ENCODE measurements around the gene MEN1. TPM values are rescaled to one million over a fixed set of nuclear protein-coding genes. Genes with fewer than 3 reads are reported as not detected.

MEN1 gene
- total and polyA plus RNA-seq, 2 of the 13 experiments (the other 11 are each of a cell fraction or from before 2014, with no cell fraction given): 20.5 to 27.3 TPM

DNA sequence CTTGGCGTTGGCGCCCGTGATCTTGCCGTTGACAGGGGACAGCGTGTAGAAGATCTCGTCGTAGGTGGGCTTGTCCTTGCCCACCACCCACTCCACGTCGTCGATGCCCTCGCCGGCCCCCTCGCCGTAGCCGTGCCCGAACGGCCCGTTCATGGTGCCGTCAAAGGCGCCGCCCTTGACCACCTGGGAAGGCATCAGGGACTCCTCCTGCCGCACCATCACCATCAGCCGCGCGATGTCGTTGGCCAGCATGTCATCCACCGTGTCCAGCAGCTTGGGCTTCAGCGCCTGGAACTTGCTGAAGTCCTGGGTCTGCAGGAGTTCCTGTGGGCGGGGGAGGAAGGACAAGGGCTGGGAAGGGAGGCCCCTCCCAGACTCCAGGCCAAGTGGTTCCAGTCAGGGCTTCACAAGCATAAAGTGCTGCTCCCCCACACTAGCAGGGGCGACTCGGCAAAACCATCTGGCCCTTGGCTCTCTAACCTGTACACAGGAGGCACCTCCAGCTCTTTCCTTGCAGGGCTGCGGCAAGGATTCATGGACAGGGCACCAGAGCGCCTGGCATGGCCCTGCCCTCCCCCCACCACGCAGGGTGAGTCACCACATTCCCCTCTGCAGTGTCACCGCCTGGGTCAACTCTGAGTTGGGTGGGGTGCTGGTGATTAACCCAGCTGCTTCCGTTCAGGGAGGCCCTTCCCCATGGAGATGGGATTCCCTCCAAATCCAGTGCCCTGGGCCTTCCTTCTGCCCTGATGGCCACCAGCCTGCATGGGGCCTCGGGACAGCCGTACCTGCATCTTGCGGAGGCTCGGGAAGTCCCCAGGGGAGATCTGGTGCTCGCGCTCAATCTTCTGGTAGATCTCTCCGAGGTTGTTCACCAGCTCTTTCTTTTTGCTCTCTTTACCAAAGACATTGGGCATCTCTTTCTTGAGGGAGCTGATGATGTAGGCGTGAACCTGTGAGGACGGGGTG lies 44.5 kb upstream of the MEN1 start (continued):
- TF ChIP-seq, protein P1, sequence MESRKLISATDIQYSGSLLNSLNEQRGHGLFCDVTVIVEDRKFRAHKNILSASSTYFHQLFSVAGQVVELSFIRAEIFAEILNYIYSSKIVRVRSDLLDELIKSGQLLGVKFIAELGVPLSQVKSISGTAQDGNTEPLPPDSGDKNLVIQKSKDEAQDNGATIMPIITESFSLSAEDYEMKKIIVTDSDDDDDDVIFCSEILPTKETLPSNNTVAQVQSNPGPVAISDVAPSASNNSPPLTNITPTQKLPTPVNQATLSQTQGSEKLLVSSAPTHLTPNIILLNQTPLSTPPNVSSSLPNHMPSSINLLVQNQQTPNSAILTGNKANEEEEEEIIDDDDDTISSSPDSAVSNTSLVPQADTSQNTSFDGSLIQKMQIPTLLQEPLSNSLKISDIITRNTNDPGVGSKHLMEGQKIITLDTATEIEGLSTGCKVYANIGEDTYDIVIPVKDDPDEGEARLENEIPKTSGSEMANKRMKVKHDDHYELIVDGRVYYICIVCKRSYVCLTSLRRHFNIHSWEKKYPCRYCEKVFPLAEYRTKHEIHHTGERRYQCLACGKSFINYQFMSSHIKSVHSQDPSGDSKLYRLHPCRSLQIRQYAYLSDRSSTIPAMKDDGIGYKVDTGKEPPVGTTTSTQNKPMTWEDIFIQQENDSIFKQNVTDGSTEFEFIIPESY (CRISPR knock-in tag; IDR thresholded peaks at IDR 0.05): peak; percentile 95
- TF ChIP-seq MAZ (IDR thresholded peaks at IDR 0.05; ENCODE audit: borderline replicate concordance, low read depth, low read length) (no peak), MAZ (CRISPR knock-in tag; IDR thresholded peaks at IDR 0.05; ENCODE audit: low read depth) (no peak), NR2F6 (IDR thresholded peaks at IDR 0.05) (0 out of 2 replicates have a peak, but pooled peaks have one; percentile 19), NR2F6 (CRISPR knock-in tag; IDR thresholded peaks at IDR 0.05) (peak; percentile 74; the same call in 1 of the 2 replicates), PAX8 (CRISPR knock-in tag; IDR thresholded peaks at IDR 0.05; ENCODE audit: borderline replicate concordance) (no peak), ZNF317 (CRISPR knock-in tag; IDR thresholded peaks at IDR 0.05) (no peak), ATF2 (CRISPR knock-in tag; IDR thresholded peaks at IDR 0.05) (no peak), TEAD3 (CRISPR knock-in tag; optimal IDR thresholded peaks at IDR 0.05; ENCODE audit: borderline replicate concordance) (peak; percentile 98), XRCC5 (optimal IDR thresholded peaks at IDR 0.05; ENCODE audit: low read length) (peak; percentile 38), HOXA9 (CRISPR knock-in tag; IDR thresholded peaks at IDR 0.05; ENCODE audit: borderline replicate concordance) (no peak), NR2F1 (CRISPR knock-in tag; IDR thresholded peaks at IDR 0.05) (peak; percentile 50 to 60; a peak in 2 of 4 replicates), ZNF547 (CRISPR knock-in tag; IDR thresholded peaks at IDR 0.05) (no peak), CHCHD3 (CRISPR knock-in tag; IDR thresholded peaks at IDR 0.05) (no peak), ZSCAN25 (CRISPR knock-in tag; IDR thresholded peaks at IDR 0.05) (0 out of 2 replicates have a peak, but pooled peaks have one; percentile 21), PLRG1 (conservative IDR thresholded peaks at IDR 0.05) (no peak), JUNB (CRISPR knock-in tag; IDR thresholded peaks at IDR 0.05; ENCODE audit: borderline replicate concordance) (peak; percentile 95), ZNF687 (CRISPR knock-in tag; IDR thresholded peaks at IDR 0.05) (peak; percentile 85), RBFOX2 (IDR thresholded peaks at IDR 0.05; ENCODE audit: low read depth, low read length) (0 out of 2 replicates have a peak, but pooled peaks have one; percentile 35), FOXA3 (CRISPR knock-in tag; IDR thresholded peaks at IDR 0.05) (peak; percentile 78), ZSCAN9 (CRISPR knock-in tag; IDR thresholded peaks at IDR 0.05; ENCODE audit: borderline replicate concordance) (no peak), ZBTB38 (CRISPR knock-in tag; IDR thresholded peaks at IDR 0.05) (peak; percentile 97)

All from HepG2 (cell line).